SK-N-SH treated with all-trans-retinoic acid at 6 μM for 48 hours (cell line): ENCODE results near the gene PTCH1.

Experiments
- OSR1 ChIP-seq: fragments of 250-450 bp; sonication (Bioruptor Pico); IDR thresholded peaks from 2 replicates; pipeline ENCODE4 v1.8.0; 2022; ENCODE audit warnings: moderate library complexity, mild to moderate bottlenecking, inconsistent platforms
- RARB ChIP-seq: fragments of 250-450 bp; sonication (Bioruptor Pico); IDR thresholded peaks from 2 replicates; pipeline ENCODE4 v1.8.0; 2021; ENCODE audit warnings: mild to moderate bottlenecking, moderate library complexity

DNA sequence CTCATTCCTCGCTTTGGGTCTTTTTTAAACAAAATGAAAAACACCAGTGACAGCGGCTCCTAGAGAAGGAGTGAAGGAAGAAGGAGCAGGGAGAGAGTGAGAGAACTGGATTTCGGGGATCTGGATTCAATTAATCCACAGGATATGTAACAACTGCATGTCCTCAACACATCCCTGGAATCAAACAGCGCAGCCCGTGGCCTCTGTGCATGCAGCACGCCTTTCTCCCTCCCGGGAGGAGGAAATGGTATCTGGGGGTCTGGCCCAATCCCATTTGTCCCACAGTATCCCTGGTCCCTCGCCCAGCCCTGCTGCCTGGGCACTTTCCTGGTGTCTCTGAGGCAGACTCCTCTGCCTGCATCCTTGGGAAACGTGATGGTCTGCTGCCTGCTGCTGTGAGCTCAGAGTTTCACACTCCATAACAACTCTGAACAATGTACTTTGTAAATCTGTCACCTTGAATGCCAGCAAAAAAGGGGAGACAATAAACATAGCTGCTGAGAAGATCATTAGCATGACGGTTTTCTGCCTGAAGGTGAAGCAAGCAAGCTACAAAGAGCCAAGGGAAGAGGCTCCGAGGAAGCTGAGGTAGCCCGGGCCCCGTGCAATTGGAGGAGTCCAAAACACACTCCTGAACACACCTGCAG, 56.1 kb downstream of the PTCH1 start:
- no peak for TF ChIP-seq OSR1 (CRISPR knock-in tag)
- TF ChIP-seq RARB (CRISPR knock-in tag), result no peak
